Breast epithelium (tissue), 3 donors: Measurements from ENCODE around the gene ACVR1.

Experiments
- CTCF ChIP-seq, 3 donors: fragments of 450-650 bp; IDR thresholded peaks; one replicate each; pipeline ENCODE4 v1.5.1; 2016 to 2017; ENCODE audit warnings: antibody characterized with exemption in 3 of 3, mild to moderate bottlenecking in 3 of 3, moderate library complexity in 3 of 3
- POLR2A ChIP-seq: fragments of 450-650 bp; IDR thresholded peaks from one replicate; pipeline ENCODE4 v1.6.1; 2016; ENCODE audit warnings: antibody characterized with exemption, mild to moderate bottlenecking, moderate library complexity
- POLR2AphosphoS5 ChIP-seq, 3 donors: sonication (generic); formaldehyde crosslinking; IDR thresholded peaks; one replicate each; pipeline ENCODE4 v1.6.1; 2017; ENCODE audit warnings: antibody characterized with exemption in 3 of 3

GRCh38 chr2:157894694-157895435, 18.7 kb upstream of the ACVR1 start:
- no peak for TF ChIP-seq POLR2A
- no peak for TF ChIP-seq CTCF (IDR thresholded peaks at IDR 0.05)
- peak in 1 of 3 donors; percentile 30 for TF ChIP-seq POLR2AphosphoS5 (IDR thresholded peaks at IDR 0.05)
